ENCODE results near the gene KIAA1210.

- no peak for TF ChIP-seq JUND (IDR thresholded peaks at IDR 0.05)
- TF ChIP-seq CTCF (IDR thresholded peaks at IDR 0.05 in 2 of 3, conservative IDR thresholded peaks at IDR 0.05 in 1 of 3; ENCODE audit: borderline replicate concordance in 1 of 3, insufficient read depth in 1 of 3, low read depth in 2 of 3, low read length in 2 of 3): no peak
- TF ChIP-seq REST (IDR thresholded peaks at IDR 0.05; ENCODE audit: low read depth): no peak
- TF ChIP-seq EZH2 (IDR thresholded peaks at IDR 0.05): no peak
- TF ChIP-seq EZH2phosphoT487 (IDR thresholded peaks at IDR 0.05; ENCODE audit: borderline replicate concordance): no peak
- TF ChIP-seq FOSL1 (IDR thresholded peaks at IDR 0.05; ENCODE audit: low read depth): no peak
- TF ChIP-seq POLR2AphosphoS5 (IDR thresholded peaks at IDR 0.05; ENCODE audit: low read depth, low read length): no peak
- no peak for TF ChIP-seq POLR2A (IDR thresholded peaks at IDR 0.05; ENCODE audit: borderline replicate concordance, extremely low read depth, insufficient read depth, insufficient read length)
- no peak for TF ChIP-seq YY1 (IDR thresholded peaks at IDR 0.05; ENCODE audit: extremely low read depth, insufficient replicate concordance, low read depth, low read length)
- TF ChIP-seq CEBPB (IDR thresholded peaks at IDR 0.05; ENCODE audit: low read depth): no peak
- no peak for TF ChIP-seq MAX (IDR thresholded peaks at IDR 0.05)
- TF ChIP-seq, protein P1, sequence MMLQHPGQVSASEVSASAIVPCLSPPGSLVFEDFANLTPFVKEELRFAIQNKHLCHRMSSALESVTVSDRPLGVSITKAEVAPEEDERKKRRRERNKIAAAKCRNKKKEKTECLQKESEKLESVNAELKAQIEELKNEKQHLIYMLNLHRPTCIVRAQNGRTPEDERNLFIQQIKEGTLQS (IDR thresholded peaks at IDR 0.05): no peak
Observed at GRCh38 chrX:119150163-119151050, 22.8 kb upstream of the KIAA1210 start.
